HEK293T (cell line): ENCODE measurements around the gene GFRA4.

Experiments
- ELF4 ChIP-seq: fragments of 450-650 bp; IDR thresholded peaks from 2 replicates; pipeline ENCODE4 v1.6.1; 2017; ENCODE audit warnings: antibody characterized with exemption
- FOXK2 ChIP-seq: fragments of 450-650 bp; IDR thresholded peaks from 2 replicates; pipeline ENCODE4 v1.6.1; 2016; ENCODE audit warnings: mild to moderate bottlenecking
- SUZ12 ChIP-seq: fragments of 450-650 bp; IDR thresholded peaks from 2 replicates; pipeline ENCODE4 v1.6.1; 2016; ENCODE audit warnings: mild to moderate bottlenecking

- TF ChIP-seq FOXK2 (no peak), ELF4 (no peak), SUZ12 (no peak)
These were observed 27.2 kb upstream of the GFRA4 start for GRCh38 chr20:3690413-3690812.
